Measurements from ENCODE around the gene ACVR1B.

ACVR1B gene

GRCh38 chr12:51943346-51943745 is 8.2 kb upstream of the ACVR1B start:
- no peak for DNase-seq (ENCODE audit: low spot score)

GRCh38 chr12:51944608-51945233 is 6.8 kb upstream of the ACVR1B start:
- no peak for DNase-seq (ENCODE audit: low spot score)

- no peak for DNase-seq (ENCODE audit: low spot score)
Measured at GRCh38 chr12:51947246-51947996, 4.1 kb upstream of the ACVR1B start.

- DNase-seq (ENCODE audit: low spot score): no peak
Measured at GRCh38 chr12:51948066-51948465, 3.4 kb upstream of the ACVR1B start.

DNA sequence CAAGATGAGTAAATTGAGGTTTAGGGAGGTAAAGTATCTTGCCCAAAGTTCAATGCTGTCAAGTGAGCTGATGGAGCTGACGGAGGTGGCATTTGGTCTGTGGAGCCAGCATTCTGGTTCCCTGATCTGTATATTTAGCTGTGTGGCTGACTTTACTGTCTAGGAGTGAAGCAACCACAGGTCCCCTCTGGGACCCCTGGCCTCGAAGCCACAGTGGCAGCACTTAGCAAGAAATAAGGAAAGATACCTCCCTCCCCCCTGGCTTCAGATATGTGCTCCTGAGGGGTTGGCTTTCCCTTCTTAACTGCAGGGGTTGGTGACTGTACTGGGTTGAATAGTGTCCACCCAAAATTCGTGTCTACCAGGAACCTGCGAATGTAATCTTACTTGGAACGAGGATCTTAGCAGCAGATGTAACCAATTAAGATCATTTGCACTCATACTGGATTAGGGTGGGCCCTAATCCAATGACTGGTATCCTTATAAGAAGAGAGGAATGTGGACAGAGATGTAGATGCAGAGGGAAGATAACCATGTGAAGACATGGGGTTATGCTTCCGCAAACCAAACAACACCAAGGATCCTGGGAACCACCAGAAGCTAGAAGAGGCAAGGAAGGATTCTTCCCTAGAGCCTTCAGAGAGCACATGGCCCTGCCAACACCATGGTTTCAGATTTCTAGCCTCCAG is 2.0 kb upstream of the ACVR1B start:
- DNase-seq (ENCODE audit: low spot score): no peak

DNA sequence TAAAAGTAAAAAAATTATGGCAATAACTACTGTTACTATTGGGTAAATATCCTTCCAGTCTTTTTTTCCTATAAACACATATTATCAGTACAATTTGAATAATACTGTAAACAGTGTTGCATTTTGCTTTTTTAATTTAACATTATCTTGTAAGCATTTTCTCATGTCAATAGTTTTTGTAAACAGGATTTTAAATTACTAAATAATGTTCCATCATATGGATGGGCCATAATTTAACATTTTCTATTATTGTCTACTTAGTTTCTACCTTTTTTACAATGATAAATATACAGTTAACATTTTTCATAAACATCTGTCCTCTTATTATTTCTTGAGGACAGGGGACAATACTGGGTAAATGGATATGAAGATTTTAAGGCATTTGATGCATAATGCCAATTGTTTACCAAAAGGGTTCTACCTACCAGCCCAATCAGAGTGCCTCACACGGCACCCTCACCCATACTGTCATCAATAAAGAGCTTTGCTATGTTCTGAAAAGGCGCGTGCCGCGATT is 759 bp upstream of the ACVR1B start:
- DNase-seq (ENCODE audit: low spot score): no peak

DNA sequence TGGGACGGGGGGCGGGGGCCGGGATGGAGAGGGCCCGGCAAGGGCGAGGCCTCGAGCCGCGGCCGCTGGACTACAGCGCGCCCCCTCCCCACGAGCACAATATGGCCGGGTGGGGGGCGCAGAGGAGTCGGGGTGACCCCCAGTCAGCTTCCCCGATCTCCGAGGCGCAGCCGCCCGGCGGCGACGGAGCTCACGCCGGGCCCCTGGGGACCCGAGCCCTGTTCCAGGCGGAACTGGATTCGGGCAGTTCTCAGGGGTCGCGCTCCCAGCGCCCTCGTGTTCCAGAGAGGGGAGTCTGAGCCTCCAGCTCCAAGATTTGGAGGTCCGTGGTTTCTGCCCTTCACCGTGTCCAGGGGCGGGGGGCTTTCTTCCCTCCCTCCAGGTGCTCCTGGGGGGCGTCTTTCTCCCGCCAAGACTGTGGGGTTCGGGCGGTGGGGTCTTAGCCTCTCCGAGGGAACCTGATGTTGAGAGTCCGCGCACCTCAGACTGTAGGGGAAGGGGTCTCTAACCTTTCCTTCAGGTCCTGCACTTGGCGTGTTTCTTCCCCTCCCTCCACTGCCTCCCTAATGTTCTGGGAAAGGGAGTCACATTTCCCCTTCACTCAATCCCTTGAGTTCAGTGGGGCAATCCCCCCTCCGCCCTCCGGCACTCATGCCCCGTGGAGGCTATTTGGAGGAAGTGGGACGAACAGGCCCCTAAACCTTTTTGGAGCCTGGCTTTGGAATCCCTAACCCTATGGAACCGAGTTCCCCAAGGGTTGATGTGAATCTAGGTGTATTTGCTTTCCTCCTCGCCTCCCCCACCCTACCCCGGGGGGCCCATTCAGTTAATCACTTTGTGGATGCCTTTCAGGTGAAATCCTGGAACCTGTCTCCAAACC is 584 bp downstream of the ACVR1B start:
- peak; percentile 19 for DNase-seq (ENCODE audit: low spot score)

DNA sequence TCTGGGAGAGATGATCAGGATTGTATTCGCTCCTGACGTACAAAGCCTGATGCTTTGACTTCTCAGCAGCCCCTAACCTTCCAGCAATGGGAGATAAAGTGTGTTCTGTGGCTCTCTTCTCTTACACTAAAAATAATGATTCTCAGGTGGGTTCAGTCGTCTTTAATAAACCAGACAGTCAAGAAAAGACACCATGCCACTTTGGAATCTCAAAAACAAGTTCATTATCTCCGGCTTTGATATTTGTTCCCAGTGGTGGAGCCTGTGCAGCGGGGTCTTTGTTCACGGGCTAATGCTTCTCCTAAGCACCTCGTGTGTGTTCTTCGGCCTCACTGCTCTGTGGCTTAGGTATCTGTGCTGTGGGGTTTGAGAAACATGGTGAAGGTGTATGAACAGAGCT is 1.6 kb downstream of the ACVR1B start:
- no peak for DNase-seq (ENCODE audit: low spot score)

GRCh38 chr12:51953864-51954263 is 2.4 kb downstream of the ACVR1B start:
- DNase-seq (ENCODE audit: low spot score): no peak

GRCh38 chr12:51954561-51955361 is 3.3 kb downstream of the ACVR1B start:
- no peak for DNase-seq (ENCODE audit: low spot score)

- no peak for DNase-seq (ENCODE audit: low spot score)
Measured at GRCh38 chr12:51955702-51956101, 4.2 kb downstream of the ACVR1B start.

DNA sequence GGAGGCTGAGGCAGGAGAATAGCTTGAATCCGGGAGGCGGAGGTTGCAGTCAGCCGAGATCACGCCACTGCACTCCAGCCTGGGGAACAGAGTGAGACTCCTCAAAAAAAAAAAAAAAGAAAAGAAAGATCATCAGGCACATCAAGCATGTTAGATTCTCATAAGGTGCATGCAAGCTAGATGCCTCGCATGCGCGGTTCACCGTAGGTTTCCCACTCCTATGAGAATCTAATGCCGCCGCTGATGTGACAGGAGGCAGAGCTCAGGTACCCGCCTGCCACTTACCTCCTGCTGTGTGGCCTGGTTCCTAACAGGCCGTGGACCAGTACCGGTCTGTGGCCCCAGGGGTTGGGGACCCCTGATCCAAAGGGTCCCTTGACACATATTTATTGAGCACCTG is 7.0 kb downstream of the ACVR1B start:
- DNase-seq (ENCODE audit: low spot score): no peak

- no peak for DNase-seq (ENCODE audit: low spot score)
Measured at GRCh38 chr12:51959211-51959610, 7.7 kb downstream of the ACVR1B start.

DNA sequence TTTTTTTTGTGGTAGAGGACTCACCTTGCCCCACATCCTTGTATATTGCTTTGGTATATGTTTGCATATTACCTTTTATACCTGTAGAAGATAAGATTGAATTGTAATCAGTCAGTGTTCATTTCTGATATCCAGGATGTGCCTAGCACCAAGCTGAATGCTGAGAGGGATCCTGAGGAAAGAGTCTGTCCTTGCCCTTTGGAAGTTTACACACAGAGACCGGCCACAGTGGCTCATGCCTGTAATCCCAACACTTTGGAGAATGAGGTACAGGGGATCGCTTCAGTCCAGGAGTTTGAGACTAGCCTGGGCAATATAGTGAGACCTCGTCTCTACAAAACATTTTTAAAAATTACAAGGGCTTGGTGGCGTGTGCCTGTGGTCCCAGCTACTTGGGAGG is 8.4 kb downstream of the ACVR1B start:
- no peak for DNase-seq (ENCODE audit: low spot score)

- DNase-seq (ENCODE audit: low spot score): no peak
Measured at GRCh38 chr12:51960488-51960887, 9.0 kb downstream of the ACVR1B start.

GRCh38 chr12:51960890-51961289 is 9.4 kb downstream of the ACVR1B start:
- no peak for DNase-seq (ENCODE audit: low spot score)

DNA sequence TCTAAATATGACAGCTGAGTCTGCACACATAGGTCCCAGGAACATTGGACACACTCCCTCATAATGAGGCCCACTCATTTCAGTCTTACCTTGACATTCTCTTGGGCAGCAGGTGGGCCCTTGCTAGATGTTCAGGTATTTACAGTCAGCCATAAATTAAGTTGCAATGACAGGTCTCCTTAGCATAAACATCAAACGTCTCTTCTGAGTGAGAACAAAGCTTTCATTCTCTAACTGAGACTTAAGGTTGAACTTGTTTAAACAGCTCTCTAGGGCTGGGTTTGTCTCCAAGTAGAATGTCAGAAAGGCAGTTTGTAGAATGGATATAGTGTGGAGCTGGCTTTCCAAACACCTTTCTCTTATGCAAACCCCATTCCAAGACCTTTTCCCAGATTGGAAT is 10.3 kb downstream of the ACVR1B start:
- DNase-seq (ENCODE audit: low spot score): no peak

GRCh38 chr12:51962737-51963136 is 11.2 kb downstream of the ACVR1B start:
- DNase-seq (ENCODE audit: low spot score): no peak

DNA sequence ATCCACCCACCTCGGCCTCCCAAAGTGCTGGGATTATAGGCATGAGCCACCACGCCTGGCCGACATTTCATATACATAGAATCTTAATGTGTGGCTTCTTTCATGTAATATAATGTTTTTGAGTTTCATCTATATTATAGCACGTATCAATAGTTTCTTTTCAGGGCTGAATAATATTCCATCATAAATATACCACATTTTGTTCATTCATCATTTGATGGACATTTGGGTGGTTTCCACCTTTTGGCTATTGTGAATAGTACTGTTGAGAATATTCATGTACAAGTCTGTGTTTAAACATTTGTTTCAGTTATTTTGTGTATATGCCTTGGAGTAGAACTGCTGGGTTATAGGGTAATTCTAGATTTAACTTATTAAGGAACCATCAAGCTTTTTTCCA is 12.0 kb downstream of the ACVR1B start:
- DNase-seq (ENCODE audit: low spot score): no peak

DNA sequence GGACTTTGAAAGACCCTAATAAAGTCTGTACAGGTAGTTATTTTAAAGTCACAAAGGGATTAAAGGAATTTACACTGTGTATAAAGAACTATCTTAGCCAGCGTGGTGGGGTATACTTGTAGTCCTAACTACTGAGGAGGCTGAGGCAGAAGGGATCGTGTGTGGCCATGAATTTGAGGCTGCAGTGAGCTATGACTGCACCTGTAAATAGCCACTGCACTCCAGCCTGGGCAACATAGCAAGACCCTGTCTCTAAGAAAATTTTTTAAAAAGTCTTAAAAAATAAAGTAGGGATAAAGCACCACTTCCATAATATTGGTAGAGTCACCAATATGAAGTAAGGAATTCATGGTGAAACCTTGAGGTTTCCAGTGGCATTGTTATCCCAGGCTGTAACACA is 18.1 kb downstream of the ACVR1B start:
- DNase-seq (ENCODE audit: low spot score): no peak

Data from pons (tissue), 1 donor.